AG09319 (cell line): ENCODE measurements around the gene DEGS1.

Experiments
- DNase-seq: peaks from one replicate; pipeline ENCODE4 v3.0.0-alpha.2; 2010; ENCODE audit warnings: low read depth; ENCODE audit errors: extremely low read depth
- TF ChIP-seq, protein P1 (sequence below): IDR thresholded peaks from 2 replicates; pipeline ENCODE4 v1.5.1; 2011; ENCODE audit warnings: low read depth, mild to moderate bottlenecking, inconsistent platforms, low read length, moderate library complexity

Gene DEGS1

DNA sequence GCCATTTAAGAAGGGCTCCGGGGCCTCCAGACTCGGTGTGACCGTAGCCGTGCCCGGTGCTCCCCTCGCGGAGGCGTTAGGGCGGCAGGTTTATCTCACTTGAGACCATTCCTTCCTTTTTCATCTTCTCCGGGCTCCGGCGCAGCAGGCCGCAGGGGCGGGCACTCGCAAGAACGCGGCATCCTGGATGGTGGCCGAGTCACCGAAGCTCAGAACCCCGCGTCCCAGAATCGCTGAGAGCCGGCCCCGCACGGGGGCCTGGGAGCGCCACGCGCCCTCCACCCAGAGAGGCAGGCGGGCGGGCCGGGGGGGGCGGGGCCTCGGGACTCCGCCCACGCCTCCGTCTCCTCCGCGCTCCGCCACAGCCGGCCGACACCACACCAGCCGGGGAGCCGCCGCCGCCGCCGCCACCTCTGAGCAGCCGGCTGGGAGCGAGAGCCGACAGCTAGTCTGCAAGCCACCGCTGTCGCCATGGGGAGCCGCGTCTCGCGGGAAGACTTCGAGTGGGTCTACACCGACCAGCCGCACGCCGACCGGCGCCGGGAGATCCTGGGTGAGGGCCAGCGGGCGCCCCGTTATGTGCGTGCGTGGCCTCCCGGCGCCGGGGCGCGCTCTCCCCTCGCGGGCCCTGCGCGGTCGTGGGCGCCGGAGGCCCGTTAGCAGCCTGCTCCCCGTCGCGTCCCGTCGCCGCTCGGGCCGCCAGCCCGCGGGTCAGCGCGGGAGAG lies at the start of gene DEGS1:
DEGS1 (plus strand) TSS at position 375 of the 725 bp plus-strand sequence; CDS start at position 472, 97 bp downstream.
- TF ChIP-seq, protein P1, sequence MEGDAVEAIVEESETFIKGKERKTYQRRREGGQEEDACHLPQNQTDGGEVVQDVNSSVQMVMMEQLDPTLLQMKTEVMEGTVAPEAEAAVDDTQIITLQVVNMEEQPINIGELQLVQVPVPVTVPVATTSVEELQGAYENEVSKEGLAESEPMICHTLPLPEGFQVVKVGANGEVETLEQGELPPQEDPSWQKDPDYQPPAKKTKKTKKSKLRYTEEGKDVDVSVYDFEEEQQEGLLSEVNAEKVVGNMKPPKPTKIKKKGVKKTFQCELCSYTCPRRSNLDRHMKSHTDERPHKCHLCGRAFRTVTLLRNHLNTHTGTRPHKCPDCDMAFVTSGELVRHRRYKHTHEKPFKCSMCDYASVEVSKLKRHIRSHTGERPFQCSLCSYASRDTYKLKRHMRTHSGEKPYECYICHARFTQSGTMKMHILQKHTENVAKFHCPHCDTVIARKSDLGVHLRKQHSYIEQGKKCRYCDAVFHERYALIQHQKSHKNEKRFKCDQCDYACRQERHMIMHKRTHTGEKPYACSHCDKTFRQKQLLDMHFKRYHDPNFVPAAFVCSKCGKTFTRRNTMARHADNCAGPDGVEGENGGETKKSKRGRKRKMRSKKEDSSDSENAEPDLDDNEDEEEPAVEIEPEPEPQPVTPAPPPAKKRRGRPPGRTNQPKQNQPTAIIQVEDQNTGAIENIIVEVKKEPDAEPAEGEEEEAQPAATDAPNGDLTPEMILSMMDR = no peak
- DNase-seq = no peak

DNA sequence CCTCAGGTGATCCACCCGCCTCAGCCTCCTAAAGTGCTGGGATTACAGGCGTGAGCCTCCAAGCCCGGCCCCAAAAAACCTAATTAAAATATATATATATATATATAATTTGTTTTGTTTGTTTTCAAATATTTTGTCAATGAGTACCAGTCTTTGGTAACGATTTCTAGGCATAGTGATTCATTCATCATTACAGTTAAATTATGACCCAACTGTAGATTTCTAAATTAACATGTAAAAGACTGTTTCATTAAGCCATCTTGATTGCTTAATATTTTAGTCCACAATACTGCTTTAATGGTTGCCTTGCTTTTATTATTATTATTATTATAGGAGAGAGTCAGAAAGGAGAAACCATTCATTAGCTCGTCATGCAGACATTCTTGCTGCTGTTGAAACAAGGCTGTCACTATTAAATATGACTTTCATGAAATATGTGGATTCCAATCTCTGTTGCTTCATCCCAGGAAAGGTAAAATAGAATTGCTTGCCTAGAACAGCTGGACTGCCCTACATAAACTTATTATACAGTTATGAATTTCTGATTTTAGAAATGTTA lies 49.2 kb upstream of the DEGS1 start:
- DNase-seq = no peak
- TF ChIP-seq, protein P1 = no peak

DNA sequence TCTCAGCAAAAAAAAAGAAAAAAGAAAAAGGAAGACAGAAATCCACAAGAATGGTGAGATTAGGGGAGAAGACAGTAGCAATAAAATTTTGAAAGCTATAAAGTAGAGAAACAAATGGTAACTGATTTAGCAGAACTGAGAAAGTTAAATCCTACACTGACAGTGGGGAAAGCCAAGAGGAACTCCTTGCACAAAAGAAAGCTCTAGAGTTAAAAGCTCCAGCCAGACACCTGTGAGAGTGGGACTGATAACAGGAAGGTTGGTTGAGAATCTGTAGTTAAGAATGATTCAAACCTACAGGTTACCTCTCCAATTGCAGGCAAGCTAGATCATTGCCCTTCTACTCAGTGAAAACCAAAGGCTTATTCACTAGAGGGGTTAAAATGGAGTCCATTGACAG lies 45.5 kb upstream of the DEGS1 start:
- TF ChIP-seq, protein P1 = no peak
- DNase-seq = no peak

DNA sequence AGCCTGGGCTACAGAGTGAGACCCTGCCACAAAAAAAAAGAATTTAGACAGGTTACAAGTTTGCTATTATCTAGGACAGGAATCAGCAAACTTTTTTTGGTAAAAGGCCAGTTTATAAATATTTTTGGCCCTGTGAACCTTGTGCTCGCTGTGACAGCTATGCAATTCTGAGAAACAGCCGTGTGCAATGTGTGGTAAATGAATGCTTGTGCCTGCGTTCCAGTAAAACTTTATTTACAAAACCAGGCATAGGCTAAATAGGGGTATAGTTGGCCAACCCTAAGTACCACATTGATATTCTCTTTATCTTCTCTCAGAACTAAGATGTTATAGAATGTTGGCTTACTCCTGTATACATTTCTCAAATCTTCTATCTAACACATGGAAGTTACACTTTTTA lies 44.8 kb upstream of the DEGS1 start:
- no peak for DNase-seq
- TF ChIP-seq, protein P1 = no peak

DNA sequence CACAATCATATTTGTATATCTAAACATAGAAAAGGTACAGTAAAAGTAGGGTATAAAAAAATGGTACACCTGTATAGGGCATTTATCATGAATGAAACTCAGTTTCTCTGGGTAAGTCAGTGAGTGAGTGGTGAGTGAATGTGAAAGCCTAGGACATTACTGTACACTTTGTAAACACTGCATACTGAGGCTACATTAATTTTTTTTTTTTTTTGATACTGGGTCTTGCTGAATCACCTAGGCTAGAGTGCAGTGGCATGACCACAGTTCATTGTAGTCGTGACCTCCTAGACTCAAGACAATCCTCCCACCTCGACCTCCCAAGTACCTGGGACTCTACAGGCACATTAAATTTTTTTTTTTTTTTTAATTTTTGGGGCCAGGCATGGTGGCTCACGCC lies 41.3 kb upstream of the DEGS1 start:
- DNase-seq = no peak
- TF ChIP-seq, protein P1 = no peak

DNA sequence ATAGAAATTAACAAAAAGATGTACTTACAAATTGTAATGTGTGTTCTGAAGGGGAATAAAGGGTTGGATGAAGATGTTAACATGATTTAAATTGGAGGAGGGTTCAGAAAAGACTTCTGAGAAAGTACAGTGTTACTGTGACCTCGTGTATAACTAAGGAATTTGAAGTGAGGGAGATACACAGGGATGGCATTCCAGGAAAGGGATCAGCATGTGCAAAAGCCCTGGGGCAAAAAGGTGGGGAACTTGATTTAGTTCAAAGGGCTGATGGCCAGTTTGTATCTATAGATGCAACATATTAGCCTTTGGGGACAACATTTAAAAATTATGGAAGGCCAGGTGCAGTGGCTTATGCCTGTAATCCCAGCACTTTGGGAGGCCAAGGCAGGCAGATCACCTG lies 33.3 kb upstream of the DEGS1 start:
- TF ChIP-seq, protein P1 = no peak
- DNase-seq = no peak

DNA sequence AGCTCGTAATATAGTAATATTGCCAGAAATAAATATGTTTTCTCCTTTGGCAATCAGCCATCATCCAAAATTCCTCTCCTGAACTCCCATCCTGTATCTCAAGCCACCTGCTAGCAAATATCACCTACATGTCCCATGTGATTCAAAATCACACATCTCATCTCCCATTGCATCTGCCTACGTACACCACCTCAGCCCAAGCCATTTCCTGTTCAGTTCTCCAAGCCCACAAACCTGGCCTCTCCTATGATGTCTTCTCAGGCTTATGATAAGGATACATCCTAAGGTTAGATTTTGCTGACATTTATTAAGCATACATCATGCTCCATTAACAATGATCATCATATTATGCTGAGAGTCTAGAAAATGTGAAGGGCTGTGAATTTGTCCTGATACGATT lies 31.9 kb upstream of the DEGS1 start:
- TF ChIP-seq, protein P1 = no peak
- DNase-seq = no peak
